Endometrium (tissue), 2 donors: ENCODE results near the gene SYNPO2L.
"Not testable (repeated sequence)": the region's sequence is repeated elsewhere in the genome, so short reads cannot be mapped to it uniquely, and the experiment has no call there.

Source experiments
- FAIRE-seq: peaks from 2 replicates; lab custom pipeline; 2012; peaks lifted over from hg19 to GRCh38; lab: Jason Lieb, UNC
- donor health status: control.
- donor health status: control.

Gene SYNPO2L

GRCh38 chr10:73620974-73621373 is 34.9 kb downstream of the SYNPO2L start:
- FAIRE-seq, result not testable (repeated sequence)

- not testable (repeated sequence) for FAIRE-seq
These were observed 38.7 kb downstream of the SYNPO2L start for GRCh38 chr10:73617143-73617542.

DNA sequence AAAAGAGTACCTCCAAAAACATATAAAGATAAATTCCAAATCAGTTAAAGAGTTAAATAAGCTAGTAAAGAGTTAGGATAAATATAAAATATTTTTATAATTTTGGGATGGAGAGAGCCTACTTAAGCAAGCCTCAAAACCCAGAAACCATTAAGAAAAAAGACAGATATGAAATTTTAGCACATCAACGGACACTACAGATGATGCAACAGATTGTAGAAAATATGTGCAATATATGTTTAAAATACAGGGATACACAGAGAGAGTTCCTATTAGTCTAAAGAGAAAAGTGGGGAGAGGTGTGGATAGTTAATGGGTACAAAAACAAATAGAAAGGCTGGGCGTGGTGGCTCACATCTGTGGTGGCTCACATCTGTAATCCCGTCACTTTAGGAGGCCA is 41.1 kb downstream of the SYNPO2L start:
- FAIRE-seq, result no peak

DNA sequence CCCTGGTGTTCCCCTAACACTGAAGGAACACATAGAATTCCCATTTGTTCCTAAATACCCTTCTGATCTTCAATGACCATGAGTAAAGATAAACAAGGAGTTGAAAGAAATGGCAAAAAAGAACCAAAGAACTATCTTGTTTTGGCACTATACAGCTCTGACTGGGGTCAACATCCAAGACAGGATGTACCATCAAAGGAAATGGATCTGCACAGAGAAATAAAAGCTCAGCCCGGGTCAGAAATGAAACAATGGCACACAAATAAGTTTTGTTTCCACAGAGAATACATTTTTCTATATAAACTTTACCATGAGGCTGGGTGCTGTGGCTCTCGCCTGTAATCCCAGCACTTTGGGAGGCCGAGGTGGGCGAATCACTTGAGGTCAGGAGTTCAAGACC is 46.7 kb downstream of the SYNPO2L start:
- FAIRE-seq, result no peak

DNA sequence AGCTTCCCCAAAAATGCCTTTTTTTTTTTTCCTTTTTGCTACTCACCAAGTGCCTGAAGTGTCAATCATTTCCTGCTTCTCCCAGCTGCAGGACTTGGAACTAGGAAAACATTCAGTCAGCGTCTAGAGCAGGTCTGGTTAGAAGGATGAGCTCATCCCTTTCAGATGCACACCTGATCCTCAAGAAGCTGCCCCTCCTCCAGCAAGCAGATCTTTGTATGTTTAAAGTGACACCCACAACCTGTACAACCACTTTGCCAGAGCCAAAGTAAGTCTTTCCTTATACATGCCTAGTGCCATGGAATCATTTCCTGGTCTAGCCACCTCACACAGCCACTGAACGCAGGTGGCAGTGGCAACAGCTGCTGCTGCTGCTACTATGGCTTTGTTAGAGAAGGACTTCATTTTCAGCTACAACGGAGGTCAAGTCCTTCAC is 54.3 kb downstream of the SYNPO2L start:
- FAIRE-seq, result no peak

DNA sequence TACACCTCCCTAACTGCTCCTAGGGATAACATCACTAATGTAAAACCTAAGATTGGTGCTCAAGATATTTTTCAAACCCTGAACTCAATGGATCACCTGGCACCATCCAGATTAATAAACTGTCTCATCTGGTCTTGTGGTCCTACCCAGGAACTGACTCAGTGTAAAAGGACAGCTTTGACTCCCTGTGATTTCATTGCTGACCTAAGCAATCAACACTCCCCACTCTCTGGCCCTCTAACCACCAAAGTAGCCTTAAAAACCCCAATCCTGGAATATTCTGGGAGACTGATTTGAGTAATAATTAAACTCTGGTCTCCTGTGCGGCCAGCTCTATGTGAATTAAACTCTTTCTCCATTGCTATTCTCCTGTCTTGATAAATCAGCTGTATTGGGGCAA is 58.5 kb downstream of the SYNPO2L start:
- no peak for FAIRE-seq
